ENCODE data around the gene AGBL4.

The AGBL4 gene

DNA sequence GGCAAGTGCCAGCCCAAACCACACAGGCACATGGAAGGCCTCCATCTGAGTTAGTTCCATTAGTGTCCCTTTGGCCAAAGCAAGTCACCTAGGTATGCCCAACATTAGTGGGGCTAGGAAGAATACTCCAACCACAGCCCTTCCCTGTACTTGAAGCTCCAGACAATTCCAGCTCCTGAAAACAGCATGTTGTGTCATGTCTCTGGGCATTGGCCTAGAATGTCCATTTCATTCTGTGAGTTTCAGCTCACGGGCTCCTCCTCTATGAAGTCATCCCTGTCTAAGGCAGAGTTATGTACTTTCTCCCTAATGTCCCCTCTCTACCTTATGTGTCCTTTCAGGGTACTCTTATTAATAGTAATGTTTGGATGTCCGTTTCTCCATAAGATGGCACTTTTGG, 1455.3 kb downstream of the AGBL4 start:
- TF ChIP-seq ZNF8 (CRISPR knock-in tag; IDR thresholded peaks at IDR 0.05): no peak
- TF ChIP-seq, protein P1, sequence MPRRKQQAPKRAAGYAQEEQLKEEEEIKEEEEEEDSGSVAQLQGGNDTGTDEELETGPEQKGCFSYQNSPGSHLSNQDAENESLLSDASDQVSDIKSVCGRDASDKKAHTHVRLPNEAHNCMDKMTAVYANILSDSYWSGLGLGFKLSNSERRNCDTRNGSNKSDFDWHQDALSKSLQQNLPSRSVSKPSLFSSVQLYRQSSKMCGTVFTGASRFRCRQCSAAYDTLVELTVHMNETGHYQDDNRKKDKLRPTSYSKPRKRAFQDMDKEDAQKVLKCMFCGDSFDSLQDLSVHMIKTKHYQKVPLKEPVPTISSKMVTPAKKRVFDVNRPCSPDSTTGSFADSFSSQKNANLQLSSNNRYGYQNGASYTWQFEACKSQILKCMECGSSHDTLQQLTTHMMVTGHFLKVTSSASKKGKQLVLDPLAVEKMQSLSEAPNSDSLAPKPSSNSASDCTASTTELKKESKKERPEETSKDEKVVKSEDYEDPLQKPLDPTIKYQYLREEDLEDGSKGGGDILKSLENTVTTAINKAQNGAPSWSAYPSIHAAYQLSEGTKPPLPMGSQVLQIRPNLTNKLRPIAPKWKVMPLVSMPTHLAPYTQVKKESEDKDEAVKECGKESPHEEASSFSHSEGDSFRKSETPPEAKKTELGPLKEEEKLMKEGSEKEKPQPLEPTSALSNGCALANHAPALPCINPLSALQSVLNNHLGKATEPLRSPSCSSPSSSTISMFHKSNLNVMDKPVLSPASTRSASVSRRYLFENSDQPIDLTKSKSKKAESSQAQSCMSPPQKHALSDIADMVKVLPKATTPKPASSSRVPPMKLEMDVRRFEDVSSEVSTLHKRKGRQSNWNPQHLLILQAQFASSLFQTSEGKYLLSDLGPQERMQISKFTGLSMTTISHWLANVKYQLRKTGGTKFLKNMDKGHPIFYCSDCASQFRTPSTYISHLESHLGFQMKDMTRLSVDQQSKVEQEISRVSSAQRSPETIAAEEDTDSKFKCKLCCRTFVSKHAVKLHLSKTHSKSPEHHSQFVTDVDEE (CRISPR knock-in tag; IDR thresholded peaks at IDR 0.05): no peak
- TF ChIP-seq SNAI2 (CRISPR knock-in tag; IDR thresholded peaks at IDR 0.05): no peak
- no peak for TF ChIP-seq RARB (CRISPR knock-in tag; IDR thresholded peaks at IDR 0.05)
- TF ChIP-seq ISL1 (CRISPR knock-in tag; IDR thresholded peaks at IDR 0.05): no peak
- TF ChIP-seq TCF4 (CRISPR knock-in tag; IDR thresholded peaks at IDR 0.05; ENCODE audit: borderline replicate concordance): no peak
- no peak for TF ChIP-seq ZC3H10 (CRISPR knock-in tag; IDR thresholded peaks at IDR 0.05)
- TF ChIP-seq TOX (CRISPR knock-in tag; IDR thresholded peaks at IDR 0.05; ENCODE audit: borderline replicate concordance): no peak
- no peak for ATAC-seq

DNA sequence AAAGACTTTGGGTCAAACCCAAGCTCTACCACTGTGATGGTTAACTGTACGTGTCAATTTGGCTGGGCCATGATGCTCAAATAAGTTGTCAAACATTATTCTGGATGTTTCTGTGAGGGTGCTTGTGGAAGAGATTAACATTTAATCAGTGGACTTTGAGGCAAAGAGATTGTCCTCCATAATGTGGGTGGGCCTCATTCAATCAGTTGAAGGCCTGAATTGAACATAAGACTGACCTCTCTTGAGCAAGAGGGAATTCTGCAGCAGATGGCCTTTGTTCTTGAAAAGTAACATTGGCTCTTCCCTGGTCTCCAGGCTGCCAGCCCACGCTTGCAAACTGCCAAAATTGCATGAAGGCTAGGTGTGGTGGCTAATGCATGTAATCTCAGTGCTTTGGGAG, 1457.3 kb downstream of the AGBL4 start:
- TF ChIP-seq, protein P2, sequence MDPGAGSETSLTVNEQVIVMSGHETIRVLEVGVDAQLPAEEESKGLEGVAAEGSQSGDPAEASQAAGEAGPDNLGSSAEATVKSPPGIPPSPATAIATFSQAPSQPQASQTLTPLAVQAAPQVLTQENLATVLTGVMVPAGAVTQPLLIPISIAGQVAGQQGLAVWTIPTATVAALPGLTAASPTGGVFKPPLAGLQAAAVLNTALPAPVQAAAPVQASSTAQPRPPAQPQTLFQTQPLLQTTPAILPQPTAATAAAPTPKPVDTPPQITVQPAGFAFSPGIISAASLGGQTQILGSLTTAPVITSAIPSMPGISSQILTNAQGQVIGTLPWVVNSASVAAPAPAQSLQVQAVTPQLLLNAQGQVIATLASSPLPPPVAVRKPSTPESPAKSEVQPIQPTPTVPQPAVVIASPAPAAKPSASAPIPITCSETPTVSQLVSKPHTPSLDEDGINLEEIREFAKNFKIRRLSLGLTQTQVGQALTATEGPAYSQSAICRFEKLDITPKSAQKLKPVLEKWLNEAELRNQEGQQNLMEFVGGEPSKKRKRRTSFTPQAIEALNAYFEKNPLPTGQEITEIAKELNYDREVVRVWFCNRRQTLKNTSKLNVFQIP (CRISPR knock-in tag; IDR thresholded peaks at IDR 0.05; ENCODE audit: borderline replicate concordance, low read depth): no peak
- no peak for ATAC-seq

DNA sequence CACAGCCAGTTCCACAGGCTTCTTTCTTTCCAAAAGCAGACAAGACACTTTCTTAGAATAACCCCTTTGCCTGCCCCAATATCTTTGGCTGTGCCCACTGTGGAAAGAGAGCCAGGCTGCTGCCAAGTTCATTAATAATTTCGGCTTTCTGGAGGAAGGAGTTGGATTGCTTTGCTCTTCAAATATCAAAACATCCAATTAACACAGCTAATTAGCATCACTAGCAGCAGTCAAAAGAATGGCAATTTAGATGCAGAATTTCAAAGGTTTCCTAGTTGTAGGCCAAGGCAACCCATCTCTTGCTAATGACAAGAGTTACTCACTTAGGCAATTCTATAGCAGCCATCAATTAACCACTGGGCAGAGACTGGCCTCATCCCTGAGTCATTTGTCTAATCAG, 1460.7 kb downstream of the AGBL4 start:
- no peak for TF ChIP-seq ZFP3 (CRISPR knock-in tag; IDR thresholded peaks at IDR 0.05)
- TF ChIP-seq SNAI2 (CRISPR knock-in tag; IDR thresholded peaks at IDR 0.05): no peak
- no peak for TF ChIP-seq ARNTL (CRISPR knock-in tag; IDR thresholded peaks at IDR 0.05; ENCODE audit: borderline replicate concordance, low read depth)
- TF ChIP-seq, protein P3, sequence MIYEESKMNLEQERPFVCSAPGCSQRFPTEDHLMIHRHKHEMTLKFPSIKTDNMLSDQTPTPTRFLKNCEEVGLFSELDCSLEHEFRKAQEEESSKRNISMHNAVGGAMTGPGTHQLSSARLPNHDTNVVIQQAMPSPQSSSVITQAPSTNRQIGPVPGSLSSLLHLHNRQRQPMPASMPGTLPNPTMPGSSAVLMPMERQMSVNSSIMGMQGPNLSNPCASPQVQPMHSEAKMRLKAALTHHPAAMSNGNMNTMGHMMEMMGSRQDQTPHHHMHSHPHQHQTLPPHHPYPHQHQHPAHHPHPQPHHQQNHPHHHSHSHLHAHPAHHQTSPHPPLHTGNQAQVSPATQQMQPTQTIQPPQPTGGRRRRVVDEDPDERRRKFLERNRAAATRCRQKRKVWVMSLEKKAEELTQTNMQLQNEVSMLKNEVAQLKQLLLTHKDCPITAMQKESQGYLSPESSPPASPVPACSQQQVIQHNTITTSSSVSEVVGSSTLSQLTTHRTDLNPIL (CRISPR knock-in tag; IDR thresholded peaks at IDR 0.05; ENCODE audit: low read depth): no peak
- no peak for TF ChIP-seq ZFP30 (CRISPR knock-in tag; IDR thresholded peaks at IDR 0.05)
- TF ChIP-seq, protein P1 (CRISPR knock-in tag; IDR thresholded peaks at IDR 0.05): no peak
- no peak for TF ChIP-seq CSDC2 (CRISPR knock-in tag; IDR thresholded peaks at IDR 0.05)
- no peak for TF ChIP-seq ESRRG (CRISPR knock-in tag; IDR thresholded peaks at IDR 0.05)
- TF ChIP-seq TCF4 (CRISPR knock-in tag; IDR thresholded peaks at IDR 0.05; ENCODE audit: borderline replicate concordance): no peak
- TF ChIP-seq ZNF8 (CRISPR knock-in tag; IDR thresholded peaks at IDR 0.05): no peak
- no peak for TF ChIP-seq ISL1 (CRISPR knock-in tag; IDR thresholded peaks at IDR 0.05)
- TF ChIP-seq TOX (CRISPR knock-in tag; IDR thresholded peaks at IDR 0.05; ENCODE audit: borderline replicate concordance): no peak
- ATAC-seq: no peak

DNA sequence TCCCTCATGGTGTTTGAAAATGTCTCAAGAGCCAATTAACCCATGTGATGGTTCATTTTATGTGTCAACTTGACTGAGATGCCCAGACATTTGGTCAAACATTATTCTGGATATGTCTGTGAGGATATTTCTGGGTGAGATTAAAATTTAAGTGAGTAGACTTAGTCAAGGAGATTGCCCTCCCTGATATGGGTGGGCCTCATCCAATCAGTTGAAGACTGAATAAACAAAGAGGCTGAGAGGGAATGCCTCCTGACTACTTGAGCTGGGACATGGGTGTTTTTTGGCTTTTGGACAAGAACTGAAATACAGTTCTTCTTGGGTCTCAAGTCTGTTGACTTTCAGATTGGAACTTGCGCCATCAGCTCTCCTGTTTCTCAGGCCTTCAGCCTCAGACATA, 1462.3 kb downstream of the AGBL4 start:
- no peak for TF ChIP-seq CSDC2 (CRISPR knock-in tag; IDR thresholded peaks at IDR 0.05)
- TF ChIP-seq, protein P1 (CRISPR knock-in tag; IDR thresholded peaks at IDR 0.05): no peak
- no peak for ATAC-seq
